Endodermal cell (in vitro differentiated cells): ENCODE results near the gene ENPP1. TPM values are rescaled to one million over a fixed set of nuclear protein-coding genes. Genes with fewer than 3 reads are reported as not detected.

Experiments
- DNase-seq: peaks from one replicate; pipeline ENCODE4 v3.0.0-alpha.2; 2017
- H3K27ac ChIP-seq: 2 replicates; pipeline ENCODE4 v1.5.1; 2013; ENCODE audit warnings: mild to moderate bottlenecking, low read depth, low read length, moderate library complexity
- H3K27me3 ChIP-seq: 2 replicates; pipeline ENCODE4 v1.6.1; 2013; ENCODE audit warnings: mild to moderate bottlenecking, low read length, moderate library complexity; ENCODE audit not compliant: insufficient read depth, control insufficient read depth, poor library complexity, severe bottlenecking
- H3K36me3 ChIP-seq: 2 replicates; pipeline ENCODE4 v1.7.0; 2013; ENCODE audit warnings: mild to moderate bottlenecking, low read length, moderate library complexity; ENCODE audit not compliant: control insufficient read depth, insufficient read depth
- H3K4me1 ChIP-seq: one replicate; pipeline ENCODE4 v1.7.0; 2013; ENCODE audit warnings: low read length; ENCODE audit not compliant: control insufficient read depth, insufficient read depth
- H3K4me3 ChIP-seq: 2 replicates; pipeline ENCODE4 v1.5.1; 2013; ENCODE audit warnings: mild to moderate bottlenecking, low read length, moderate library complexity
- H3K9ac ChIP-seq: 2 replicates; pipeline ENCODE4 v1.6.1; 2013; ENCODE audit warnings: mild to moderate bottlenecking, low read length, moderate library complexity; ENCODE audit not compliant: poor library complexity, severe bottlenecking; ENCODE audit errors: extremely low read depth
- H3K9me3 ChIP-seq: 2 replicates; pipeline ENCODE4 v1.6.1; 2013; ENCODE audit warnings: mild to moderate bottlenecking, low read length, moderate library complexity; ENCODE audit not compliant: control insufficient read depth
- H3K27ac Mint-ChIP-seq: 2 replicates; pipeline ENCODE4 v1.8.0; 2020; ENCODE audit warnings: mixed read lengths
- H3K27me3 Mint-ChIP-seq: 2 replicates; pipeline ENCODE4 v1.8.0; 2021; ENCODE audit warnings: mild to moderate bottlenecking, mixed read lengths; ENCODE audit not compliant: insufficient read depth
- H3K36me3 Mint-ChIP-seq: 2 replicates; pipeline ENCODE4 v1.8.0; 2020; ENCODE audit warnings: low read depth, mixed read lengths
- H3K4me1 Mint-ChIP-seq: 2 replicates; pipeline ENCODE4 v1.8.0; 2020; ENCODE audit warnings: mixed read lengths
- H3K4me3 Mint-ChIP-seq: 2 replicates; pipeline ENCODE4 v1.8.0; 2020; ENCODE audit warnings: mild to moderate bottlenecking, moderate library complexity, mixed read lengths
- H3K9me3 Mint-ChIP-seq: 2 replicates; pipeline ENCODE4 v1.8.0; 2020; ENCODE audit warnings: mild to moderate bottlenecking, mixed read lengths
- WGBS, 2 experiments: methylation state at CpG; one replicate each; pipeline versions ENCODE4 v1.1.5 to v1.1.7; 2013; ENCODE audit warnings: missing lambda C conversion rate in 2 of 2, mixed read lengths in 1 of 2; ENCODE audit not compliant: insufficient coverage in 1 of 2, insufficient read length in 1 of 2; 5-methylcytosine and 5-hydroxymethylcytosine counted together
- total RNA-seq, 2 donors: library from RNA; stranded (reverse); fragmentation: NEBNext Ultra II Directional in 1 of 2; extraction: Animal tissue kit (Norgen Biotek cat#: 25700) in 1 of 2; gene quantifications; 2 replicates in 1 of 2; 3 replicates in 1 of 2; pipeline ENCODE4 v1.2.1, GENCODE V29; 2021
- TF ChIP-seq, protein P1 (sequence below): fragments of 200-600 bp; sonication (generic); conservative IDR thresholded peaks from 2 replicates; pipeline ENCODE4 v1.5.0; 2021; ENCODE audit warnings: antibody characterized with exemption, mild to moderate bottlenecking

Gene ENPP1
- total RNA-seq, 2 donors from 2014 or later, result 11.6 to 16.1 TPM

DNA sequence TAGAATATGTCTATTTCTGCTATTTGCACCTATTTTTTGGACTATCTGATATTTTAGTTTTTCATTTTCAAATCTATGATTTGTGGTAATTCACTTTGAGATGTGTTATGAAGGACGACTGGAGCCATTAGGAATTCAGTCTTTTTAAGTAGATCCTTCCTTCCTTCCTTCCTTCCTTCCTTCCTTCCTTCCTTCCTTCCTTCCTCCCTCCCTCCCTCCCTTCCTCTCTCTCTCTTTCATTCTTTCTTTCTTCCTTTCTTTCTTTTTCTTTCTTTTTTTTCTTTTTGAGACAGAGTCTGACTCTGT, 46.1 kb upstream of the ENPP1 start:
- no peaks in the 10 kb centered on the region for H3K9me3 ChIP-seq
- WGBS, 2 experiments, result 100% methylated on average over 1 of the region's 1 CpG; no CpG with 5 or more reads in 1 of the 2 experiments
- H3K27me3 Mint-ChIP-seq, result peaks cover 11% of the 10 kb centered on the region

DNA sequence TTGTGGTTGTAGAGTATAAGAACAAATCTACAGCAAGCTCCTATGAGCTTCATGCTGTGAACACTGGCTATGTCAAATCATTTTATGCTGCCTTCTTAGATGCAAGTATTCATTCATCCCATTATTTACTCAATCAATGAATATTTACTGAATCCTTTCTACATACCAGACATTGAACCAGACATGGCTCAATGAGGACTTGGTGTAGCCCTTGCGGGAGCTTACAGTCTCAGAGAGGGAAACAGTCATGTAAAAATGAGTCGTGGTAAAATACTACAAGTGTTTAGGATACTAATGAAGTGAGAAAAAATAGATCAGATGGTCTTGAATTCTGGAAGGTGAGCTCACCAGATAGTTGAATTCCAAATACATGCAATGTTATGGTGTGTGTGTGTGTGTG, 44.8 kb upstream of the ENPP1 start:
- no peak overlapping the region for H3K27ac Mint-ChIP-seq
- 97% methylated on average over 2 of the region's 2 CpGs; no CpG with 5 or more reads in 1 of the 2 experiments for WGBS, 2 experiments
- DNase-seq, result no peak

More for the DNA sequence above, 46.1 kb upstream of the ENPP1 start:
- no peak for DNase-seq
- Mint-ChIP-seq H3K27ac (no peak overlapping the region), H3K9me3 (no peaks in the 10 kb centered on the region), H3K4me3 (no peak overlapping the region), H3K36me3 (no peaks in the 10 kb centered on the region), H3K4me1 (peaks cover 18% of the 10 kb centered on the region)
- H3K9ac ChIP-seq, result no peak overlapping the region
- no peak overlapping the region for H3K4me3 ChIP-seq
- H3K27me3 ChIP-seq, result no peaks in the 10 kb centered on the region
- no peak overlapping the region for H3K27ac ChIP-seq
- H3K4me1 ChIP-seq, result peaks cover 9% of the 10 kb centered on the region
- no peaks in the 10 kb centered on the region for H3K36me3 ChIP-seq
- TF ChIP-seq, protein P1, sequence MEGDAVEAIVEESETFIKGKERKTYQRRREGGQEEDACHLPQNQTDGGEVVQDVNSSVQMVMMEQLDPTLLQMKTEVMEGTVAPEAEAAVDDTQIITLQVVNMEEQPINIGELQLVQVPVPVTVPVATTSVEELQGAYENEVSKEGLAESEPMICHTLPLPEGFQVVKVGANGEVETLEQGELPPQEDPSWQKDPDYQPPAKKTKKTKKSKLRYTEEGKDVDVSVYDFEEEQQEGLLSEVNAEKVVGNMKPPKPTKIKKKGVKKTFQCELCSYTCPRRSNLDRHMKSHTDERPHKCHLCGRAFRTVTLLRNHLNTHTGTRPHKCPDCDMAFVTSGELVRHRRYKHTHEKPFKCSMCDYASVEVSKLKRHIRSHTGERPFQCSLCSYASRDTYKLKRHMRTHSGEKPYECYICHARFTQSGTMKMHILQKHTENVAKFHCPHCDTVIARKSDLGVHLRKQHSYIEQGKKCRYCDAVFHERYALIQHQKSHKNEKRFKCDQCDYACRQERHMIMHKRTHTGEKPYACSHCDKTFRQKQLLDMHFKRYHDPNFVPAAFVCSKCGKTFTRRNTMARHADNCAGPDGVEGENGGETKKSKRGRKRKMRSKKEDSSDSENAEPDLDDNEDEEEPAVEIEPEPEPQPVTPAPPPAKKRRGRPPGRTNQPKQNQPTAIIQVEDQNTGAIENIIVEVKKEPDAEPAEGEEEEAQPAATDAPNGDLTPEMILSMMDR, result no peak

DNA sequence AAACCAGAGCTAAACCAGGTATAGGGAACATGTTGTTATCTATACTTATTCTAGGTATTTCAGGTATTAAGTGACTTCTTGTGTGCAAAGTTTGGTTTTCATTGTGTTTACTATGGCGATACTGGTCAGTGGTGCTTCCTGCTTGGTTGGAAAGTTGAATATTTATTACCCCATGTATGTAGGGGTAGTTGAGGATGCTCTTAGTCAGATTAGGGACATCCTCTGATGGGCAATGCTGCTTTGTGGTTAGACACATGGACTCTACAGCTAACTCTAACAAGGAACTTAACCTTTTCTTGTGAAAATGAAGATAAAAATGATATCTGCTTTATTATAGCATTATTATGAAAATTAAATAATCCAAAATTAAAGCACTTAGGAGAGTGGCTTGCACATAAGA, 44.1 kb upstream of the ENPP1 start:
- Mint-ChIP-seq H3K27ac (no peak overlapping the region), H3K36me3 (peaks cover 3% of the 10 kb centered on the region), H3K9me3 (peaks cover 12% of the 10 kb centered on the region), H3K4me1 (peaks cover 14% of the 10 kb centered on the region), H3K27me3 (peaks cover 20% of the 10 kb centered on the region), H3K4me3 (no peak overlapping the region)
- TF ChIP-seq, protein P1, result no peak
- peaks cover 11% of the 10 kb centered on the region for H3K4me1 ChIP-seq
- no peak overlapping the region for H3K27ac ChIP-seq
- H3K36me3 ChIP-seq, result no peaks in the 10 kb centered on the region
- no peak for DNase-seq
- no peak overlapping the region for H3K9ac ChIP-seq
- H3K27me3 ChIP-seq, result no peaks in the 10 kb centered on the region
- H3K4me3 ChIP-seq, result no peak overlapping the region
- H3K9me3 ChIP-seq, result peaks cover 13% of the 10 kb centered on the region
- 95% methylated on average over 1 of the region's 1 CpG; no CpG with 5 or more reads in 1 of the 2 experiments for WGBS, 2 experiments

More for the DNA sequence above, 44.8 kb upstream of the ENPP1 start:
- Histone ChIP-seq H3K36me3 (no peaks in the 10 kb centered on the region), H3K4me1 (peaks cover 11% of the 10 kb centered on the region), H3K9ac (no peak overlapping the region), H3K27ac (no peak overlapping the region), H3K27me3 (no peaks in the 10 kb centered on the region), H3K9me3 (peaks cover 5% of the 10 kb centered on the region), H3K4me3 (no peak overlapping the region)
- Mint-ChIP-seq H3K4me3 (no peak overlapping the region), H3K4me1 (peaks cover 18% of the 10 kb centered on the region), H3K27me3 (peaks cover 18% of the 10 kb centered on the region), H3K36me3 (peaks cover 3% of the 10 kb centered on the region), H3K9me3 (peaks cover 6% of the 10 kb centered on the region)
- TF ChIP-seq, protein P1, result no peak
